ENCODE data around the gene NEFH.

- TF ChIP-seq CTCF (IDR thresholded peaks at IDR 0.05) (no peak), POLR2A (IDR thresholded peaks at IDR 0.05) (no peak)
These were observed 44.5 kb upstream of the NEFH start for GRCh38 chr22:29435236-29436136.

Measured in body of pancreas (tissue), 4 donors.